ENCODE measurements around the gene SP6. TPM values are rescaled to one million over a fixed set of nuclear protein-coding genes. Genes with fewer than 3 reads are reported as not detected.

Gene SP6
- total RNA-seq, 1 experiment from 2014 or later, result 3.1 TPM

GRCh38 chr17:47895856-47896671, 45.1 kb upstream of the SP6 start, which contains the start of gene SP2:
Gene SP2 (plus strand): TSS chr17:47896236. CDS start chr17:47896287, 51 bp downstream.
- peaks cover 30% of the 10 kb centered on the region for H3K4me1 ChIP-seq (ENCODE audit: insufficient read depth, low read length)
- H4K20me1 ChIP-seq (ENCODE audit: low read length), result no peaks in the 10 kb centered on the region
- H2AFZ ChIP-seq (ENCODE audit: low read length), result peak within 1 kb of the TSS; percentile 77
- H3K9ac ChIP-seq (ENCODE audit: low read length), result peak within 1 kb of the TSS; percentile 95
- no peak for TF ChIP-seq CTCF (conservative IDR thresholded peaks at IDR 0.05; ENCODE audit: low read depth, low read length)
- POLR2A ChIA-PET (ENCODE audit: unreplicated experiment), result interaction anchor here (0.6 to 1.3 kb wide), 6 partner anchors 33 to 115 kb away, joined by 3 to 11 read pairs (median 4); partner anchors contain the start of genes CDK5RAP3 and PNPO
- no peaks in the 10 kb centered on the region for H3K9me2 ChIP-seq (replicated peaks; ENCODE audit: low read length)
- peaks cover 41% of the 10 kb centered on the region for H3K79me2 ChIP-seq (ENCODE audit: low read length)
- no peaks in the 10 kb centered on the region for H3F3A ChIP-seq (ENCODE audit: low read length, unreplicated experiment)
- peak within 1 kb of the TSS; percentile 77 for H3K27ac ChIP-seq (ENCODE audit: low read length)
- H3K4me2 ChIP-seq (ENCODE audit: low read length), result peak within 1 kb of the TSS; percentile 96
- ATAC-seq (peak; percentile 90), DNase-seq (peak; percentile 100)
- BruUV-seq (replicated peaks), result no TSS peak
- no peaks in the 10 kb centered on the region for H3K9me3 ChIP-seq (ENCODE audit: low read length)
- H3K27me3 ChIP-seq (ENCODE audit: low read length), result no peaks in the 10 kb centered on the region
- intact Hi-C loops (cut with micrococcal nuclease), result loop anchor here (1.0 to 2.0 kb wide), 4 partner anchors 45 to 122 kb away; partner anchors contain the start of gene PNPO
- CTCF ChIA-PET, result interaction anchor here (0.5 to 1.7 kb wide), 8 partner anchors 32 to 122 kb away, joined by 3 to 10 read pairs (median 6); partner anchors contain the start of genes CDK5RAP3 and SCRN2
- H3K4me3 ChIP-seq (ENCODE audit: low read length), result peak within 1 kb of the TSS; percentile 78
- H3K36me3 ChIP-seq (ENCODE audit: low read depth, low read length), result no peaks in the 10 kb centered on the region

GRCh38 chr17:47895347-47895855, 44.4 kb upstream of the SP6 start:
- Histone ChIP-seq H4K20me1 (ENCODE audit: low read length) (no peaks in the 10 kb centered on the region), H3F3A (ENCODE audit: low read length, unreplicated experiment) (no peaks in the 10 kb centered on the region), H3K4me2 (ENCODE audit: low read length) (peak overlapping the region; percentile 96), H3K79me2 (ENCODE audit: low read length) (peaks cover 41% of the 10 kb centered on the region), H3K27me3 (ENCODE audit: low read length) (no peaks in the 10 kb centered on the region), H3K4me3 (ENCODE audit: low read length) (peak overlapping the region; percentile 78), H3K27ac (ENCODE audit: low read length) (peak overlapping the region; percentile 43), H3K36me3 (ENCODE audit: low read depth, low read length) (no peaks in the 10 kb centered on the region), H3K4me1 (ENCODE audit: insufficient read depth, low read length) (peaks cover 30% of the 10 kb centered on the region), H2AFZ (ENCODE audit: low read length) (peak overlapping the region; percentile 63), H3K9me2 (replicated peaks; ENCODE audit: low read length) (no peaks in the 10 kb centered on the region), H3K9ac (ENCODE audit: low read length) (peak overlapping the region; percentile 83), H3K9me3 (ENCODE audit: low read length) (no peaks in the 10 kb centered on the region)
- TSS peak; percentile 90 for BruUV-seq (replicated peaks)
- ATAC-seq (peak; percentile 4), DNase-seq (peak; percentile 56)
- POLR2A ChIA-PET (ENCODE audit: unreplicated experiment), result interaction anchor here (0.6 to 1.3 kb wide), 5 partner anchors 46 to 116 kb away, joined by 3 to 11 read pairs (median 4); partner anchors contain the start of genes CDK5RAP3 and PNPO
- no peak for TF ChIP-seq EZH2 (IDR thresholded peaks at IDR 0.05; ENCODE audit: low read length, unreplicated experiment)
- no peak for TF ChIP-seq EZH2phosphoT487 (IDR thresholded peaks at IDR 0.05; ENCODE audit: borderline replicate concordance, low read length)
- TF ChIP-seq CTCF (conservative IDR thresholded peaks at IDR 0.05; ENCODE audit: low read depth, low read length), result no peak
- intact Hi-C loops (cut with micrococcal nuclease), result loop anchor here (1.0 kb wide), 1 partner anchor 53 kb away; no protein-coding TSS in a partner anchor
- CTCF ChIA-PET, result interaction anchor here (0.5 to 1.7 kb wide), 9 partner anchors 33 to 1702 kb away, joined by 3 to 10 read pairs (median 6); partner anchors contain the start of genes CDK5RAP3, KANSL1 and SCRN2

Measured in PC-3 (cell line).